ENCODE measurements around the gene LCN1. TPM values are rescaled to one million over a fixed set of nuclear protein-coding genes. Genes with fewer than 3 reads are reported as not detected.

Gene LCN1
- total RNA-seq, 4 donors from 2014 or later, result not detected

- peaks cover 14% of the 10 kb centered on the region for H3K27me3 ChIP-seq
- intact Hi-C loops (cut with DNase I; ENCODE audit: low total_unique reads), result no loop called here
- no peak for DNase-seq
- no peak overlapping the region for H3K27ac ChIP-seq
- no peaks in the 10 kb centered on the region for H3K4me1 ChIP-seq
- H3K36me3 ChIP-seq, result no peaks in the 10 kb centered on the region
- in situ Hi-C loops (cut with MboI; ENCODE audit: low pct_ligation_motif_present in 1 of 4, low pct_unique_long_range_greater_than_20kb in 1 of 4, low sequenced_read_pairs in 3 of 4), result no loop called here
- H3K9me3 ChIP-seq, result no peaks in the 10 kb centered on the region
- TF ChIP-seq CTCF (IDR thresholded peaks at IDR 0.05) (no peak), EP300 (IDR thresholded peaks at IDR 0.05; ENCODE audit: low read depth) (no peak), POLR2AphosphoS5 (IDR thresholded peaks at IDR 0.05) (no peak), POLR2A (IDR thresholded peaks at IDR 0.05) (no peak)
- 78% methylated on average over 7 of the region's 16 CpGs; no CpG with 5 or more reads in 1 of the 2 donors for WGBS, 2 donors (ENCODE audit: low coverage in 1 of 2)
- no peak overlapping the region for H3K4me3 ChIP-seq
These were observed 1.1 kb downstream of the LCN1 start for GRCh38 chr9:135522137-135522877.

DNA sequence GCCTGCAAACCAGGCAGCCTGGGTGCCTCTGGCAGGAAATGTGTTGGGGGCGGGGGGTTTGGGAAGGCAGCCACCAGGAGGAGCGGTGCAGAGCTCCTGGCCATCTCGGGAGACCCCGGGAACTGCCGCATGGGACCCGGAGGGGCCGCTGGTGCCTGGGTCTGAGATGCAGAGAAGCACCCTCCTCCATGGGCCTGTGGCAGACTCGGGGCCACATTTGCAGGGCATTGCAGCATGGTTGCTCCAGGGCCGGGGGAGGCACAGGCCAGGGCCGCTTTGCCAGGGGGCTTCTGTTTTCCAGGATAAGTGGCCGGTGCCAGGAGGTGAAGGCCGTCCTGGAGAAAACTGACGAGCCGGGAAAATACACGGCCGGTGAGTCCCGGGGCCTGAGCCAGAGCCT lies 1.7 kb downstream of the LCN1 start:
- no peak for DNase-seq
- no peaks in the 10 kb centered on the region for H3K36me3 ChIP-seq
- peaks cover 10% of the 10 kb centered on the region for H3K27me3 ChIP-seq
- in situ Hi-C loops (cut with MboI; ENCODE audit: low pct_ligation_motif_present in 1 of 4, low pct_unique_long_range_greater_than_20kb in 1 of 4, low sequenced_read_pairs in 3 of 4), result no loop called here
- H3K9me3 ChIP-seq, result no peaks in the 10 kb centered on the region
- H3K27ac ChIP-seq, result no peak overlapping the region
- H3K4me1 ChIP-seq, result no peaks in the 10 kb centered on the region
- TF ChIP-seq POLR2AphosphoS5 (IDR thresholded peaks at IDR 0.05) (no peak), CTCF (IDR thresholded peaks at IDR 0.05) (no peak), POLR2A (IDR thresholded peaks at IDR 0.05) (no peak), EP300 (IDR thresholded peaks at IDR 0.05; ENCODE audit: low read depth) (no peak)
- intact Hi-C loops (cut with DNase I; ENCODE audit: low total_unique reads), result no loop called here
- WGBS, 2 donors (ENCODE audit: low coverage in 1 of 2), result 72% methylated on average over 17 of the region's 17 CpGs; no CpG with 5 or more reads in 1 of the 2 donors
- H3K4me3 ChIP-seq, result no peak overlapping the region

- TF ChIP-seq POLR2A (IDR thresholded peaks at IDR 0.05), result no peak
- no peak for TF ChIP-seq POLR2AphosphoS5 (IDR thresholded peaks at IDR 0.05)
- no peak for TF ChIP-seq EP300 (IDR thresholded peaks at IDR 0.05; ENCODE audit: low read depth)
- TF ChIP-seq CTCF (IDR thresholded peaks at IDR 0.05), result no peak
- intact Hi-C loops (cut with DNase I; ENCODE audit: low total_unique reads), result no loop called here
- in situ Hi-C loops (cut with MboI; ENCODE audit: low pct_ligation_motif_present in 1 of 4, low pct_unique_long_range_greater_than_20kb in 1 of 4, low sequenced_read_pairs in 3 of 4), result no loop called here
- Histone ChIP-seq H3K9me3 (no peaks in the 10 kb centered on the region), H3K4me3 (no peak overlapping the region), H3K36me3 (no peaks in the 10 kb centered on the region), H3K27me3 (peaks cover 5% of the 10 kb centered on the region), H3K4me1 (no peaks in the 10 kb centered on the region), H3K27ac (no peak overlapping the region)
- WGBS, 2 donors (ENCODE audit: low coverage in 1 of 2), result 64 to 67% methylated on average over 1 to 19 of the region's 21 CpGs
- no peak for DNase-seq
These were observed 2.4 kb downstream of the LCN1 start for GRCh38 chr9:135523521-135524129.

GRCh38 chr9:135524130-135524861 lies 3.1 kb downstream of the LCN1 start:
- peaks cover 4% of the 10 kb centered on the region for H3K27me3 ChIP-seq
- H3K4me3 ChIP-seq, result no peak overlapping the region
- H3K4me1 ChIP-seq, result no peaks in the 10 kb centered on the region
- 58% methylated on average over 20 of the region's 27 CpGs; no CpG with 5 or more reads in 1 of the 2 donors for WGBS, 2 donors (ENCODE audit: low coverage in 1 of 2)
- DNase-seq, result no peak
- intact Hi-C loops (cut with DNase I; ENCODE audit: low total_unique reads) (no loop called here), in situ Hi-C loops (cut with MboI; ENCODE audit: low pct_ligation_motif_present in 1 of 4, low pct_unique_long_range_greater_than_20kb in 1 of 4, low sequenced_read_pairs in 3 of 4) (no loop called here)
- no peaks in the 10 kb centered on the region for H3K36me3 ChIP-seq
- H3K9me3 ChIP-seq, result no peaks in the 10 kb centered on the region
- TF ChIP-seq CTCF (IDR thresholded peaks at IDR 0.05) (no peak), POLR2AphosphoS5 (IDR thresholded peaks at IDR 0.05) (no peak), EP300 (IDR thresholded peaks at IDR 0.05; ENCODE audit: low read depth) (no peak), POLR2A (IDR thresholded peaks at IDR 0.05) (no peak)
- H3K27ac ChIP-seq, result no peak overlapping the region

Data from transverse colon (tissue), 4 donors.